ENCODE measurements around the gene OR6C2.
"Not testable (repeated sequence)": the region's sequence is repeated elsewhere in the genome, so short reads cannot be mapped to it uniquely, and the experiment has no call there.

OR6C2 gene

GRCh38 chr12:55448825-55449224 is 4.9 kb downstream of the OR6C2 start:
- Histone ChIP-seq H3K9ac (ENCODE audit: insufficient read length, low read depth) (no peak overlapping the region), H3K4me3 (ENCODE audit: insufficient read length, low read depth) (no peak overlapping the region), H3K4me1 (ENCODE audit: insufficient read depth, insufficient read length) (no peaks in the 10 kb centered on the region), H3K9me3 (ENCODE audit: insufficient read depth, low read length) (no peaks in the 10 kb centered on the region), H3K36me3 (ENCODE audit: insufficient read depth, insufficient read length, low read length) (no peaks in the 10 kb centered on the region), H3K27me3 (ENCODE audit: insufficient read depth, insufficient read length) (no peaks in the 10 kb centered on the region)
- TF ChIP-seq YY1 (IDR thresholded peaks at IDR 0.05; ENCODE audit: insufficient read depth, insufficient read length) (no peak), SUZ12 (IDR thresholded peaks at IDR 0.05; ENCODE audit: extremely low read depth, insufficient read depth, insufficient read length) (no peak), ZNF274 (IDR thresholded peaks at IDR 0.05; ENCODE audit: low read depth, low read length) (no peak)
- DNase-seq (ENCODE audit: low read depth, low spot score): no peak

GRCh38 chr12:55464926-55465325 is 21.1 kb downstream of the OR6C2 start:
- H3K4me1 ChIP-seq (ENCODE audit: insufficient read depth, insufficient read length); H3K9ac ChIP-seq (ENCODE audit: insufficient read length, low read depth); H3K36me3 ChIP-seq (ENCODE audit: insufficient read depth, insufficient read length, low read length); H3K9me3 ChIP-seq (ENCODE audit: insufficient read depth, low read length); DNase-seq (ENCODE audit: low read depth, low spot score); H3K4me3 ChIP-seq (ENCODE audit: insufficient read length, low read depth); H3K27me3 ChIP-seq (ENCODE audit: insufficient read depth, insufficient read length): not testable (repeated sequence)

- Histone ChIP-seq H3K9me3 (ENCODE audit: insufficient read depth, low read length) (no peaks in the 10 kb centered on the region), H3K4me1 (ENCODE audit: insufficient read depth, insufficient read length) (no peaks in the 10 kb centered on the region), H3K36me3 (ENCODE audit: insufficient read depth, insufficient read length, low read length) (no peaks in the 10 kb centered on the region), H3K4me3 (ENCODE audit: insufficient read length, low read depth) (no peak overlapping the region), H3K9ac (ENCODE audit: insufficient read length, low read depth) (no peak overlapping the region), H3K27me3 (ENCODE audit: insufficient read depth, insufficient read length) (no peaks in the 10 kb centered on the region)
- no peak for DNase-seq (ENCODE audit: low read depth, low spot score)
- TF ChIP-seq ZNF274 (IDR thresholded peaks at IDR 0.05; ENCODE audit: low read depth, low read length): no peak
- TF ChIP-seq SUZ12 (IDR thresholded peaks at IDR 0.05; ENCODE audit: extremely low read depth, insufficient read depth, insufficient read length): no peak
- no peak for TF ChIP-seq YY1 (IDR thresholded peaks at IDR 0.05; ENCODE audit: insufficient read depth, insufficient read length)
These were observed 24.0 kb downstream of the OR6C2 start for GRCh38 chr12:55467836-55468235.

- no peak for TF ChIP-seq YY1 (IDR thresholded peaks at IDR 0.05; ENCODE audit: insufficient read depth, insufficient read length)
- Histone ChIP-seq H3K36me3 (ENCODE audit: insufficient read depth, insufficient read length, low read length) (no peaks in the 10 kb centered on the region), H3K9ac (ENCODE audit: insufficient read length, low read depth) (no peak overlapping the region), H3K9me3 (ENCODE audit: insufficient read depth, low read length) (no peaks in the 10 kb centered on the region), H3K4me3 (ENCODE audit: insufficient read length, low read depth) (no peak overlapping the region), H3K4me1 (ENCODE audit: insufficient read depth, insufficient read length) (no peaks in the 10 kb centered on the region), H3K27me3 (ENCODE audit: insufficient read depth, insufficient read length) (no peaks in the 10 kb centered on the region)
- DNase-seq (ENCODE audit: low read depth, low spot score): no peak
These were observed 25.4 kb downstream of the OR6C2 start for GRCh38 chr12:55469291-55469690.

GRCh38 chr12:55470088-55470829 is 26.4 kb downstream of the OR6C2 start, which contains the start of gene OR6C70:
OR6C70 (minus strand) TSS chr12:55470138; CDS start chr12:55470138, 0 bp downstream.
- DNase-seq (ENCODE audit: low read depth, low spot score): no peak
- H3K9ac ChIP-seq (ENCODE audit: insufficient read length, low read depth): no peak within 1 kb of the TSS

GRCh38 chr12:55472264-55472663 is 28.4 kb downstream of the OR6C2 start:
- TF ChIP-seq ZNF274 (IDR thresholded peaks at IDR 0.05; ENCODE audit: low read depth, low read length) (no peak), SUZ12 (IDR thresholded peaks at IDR 0.05; ENCODE audit: extremely low read depth, insufficient read depth, insufficient read length) (no peak)
- no peak for DNase-seq (ENCODE audit: low read depth, low spot score)
- H3K9me3 ChIP-seq (ENCODE audit: insufficient read depth, low read length): no peaks in the 10 kb centered on the region

More at GRCh38 chr12:55470088-55470829, 26.4 kb downstream of the OR6C2 start, which contains the start of gene OR6C70:
- TF ChIP-seq SUZ12 (IDR thresholded peaks at IDR 0.05; ENCODE audit: extremely low read depth, insufficient read depth, insufficient read length) (no peak), ZNF274 (IDR thresholded peaks at IDR 0.05; ENCODE audit: low read depth, low read length) (no peak), YY1 (IDR thresholded peaks at IDR 0.05; ENCODE audit: insufficient read depth, insufficient read length) (no peak)
- Histone ChIP-seq H3K4me1 (ENCODE audit: insufficient read depth, insufficient read length) (no peaks in the 10 kb centered on the region), H3K27me3 (ENCODE audit: insufficient read depth, insufficient read length) (no peaks in the 10 kb centered on the region), H3K36me3 (ENCODE audit: insufficient read depth, insufficient read length, low read length) (no peaks in the 10 kb centered on the region), H3K4me3 (ENCODE audit: insufficient read length, low read depth) (no peak within 1 kb of the TSS), H3K9me3 (ENCODE audit: insufficient read depth, low read length) (no peaks in the 10 kb centered on the region)

GRCh38 chr12:55479136-55479535 is 35.3 kb downstream of the OR6C2 start:
- H3K4me1 ChIP-seq (ENCODE audit: insufficient read depth, insufficient read length); H3K9me3 ChIP-seq (ENCODE audit: insufficient read depth, low read length); H3K4me3 ChIP-seq (ENCODE audit: insufficient read length, low read depth); H3K27me3 ChIP-seq (ENCODE audit: insufficient read depth, insufficient read length); H3K9ac ChIP-seq (ENCODE audit: insufficient read length, low read depth); H3K36me3 ChIP-seq (ENCODE audit: insufficient read depth, insufficient read length, low read length); DNase-seq (ENCODE audit: low read depth, low spot score): not testable (repeated sequence)

More at GRCh38 chr12:55472264-55472663, 28.4 kb downstream of the OR6C2 start:
- Histone ChIP-seq H3K4me3 (ENCODE audit: insufficient read length, low read depth) (no peak overlapping the region), H3K36me3 (ENCODE audit: insufficient read depth, insufficient read length, low read length) (no peaks in the 10 kb centered on the region), H3K4me1 (ENCODE audit: insufficient read depth, insufficient read length) (no peaks in the 10 kb centered on the region), H3K9ac (ENCODE audit: insufficient read length, low read depth) (no peak overlapping the region), H3K27me3 (ENCODE audit: insufficient read depth, insufficient read length) (no peaks in the 10 kb centered on the region)

- H3K36me3 ChIP-seq (ENCODE audit: insufficient read depth, insufficient read length, low read length); H3K4me1 ChIP-seq (ENCODE audit: insufficient read depth, insufficient read length); H3K27me3 ChIP-seq (ENCODE audit: insufficient read depth, insufficient read length); H3K9me3 ChIP-seq (ENCODE audit: insufficient read depth, low read length); DNase-seq (ENCODE audit: low read depth, low spot score); H3K4me3 ChIP-seq (ENCODE audit: insufficient read length, low read depth); H3K9ac ChIP-seq (ENCODE audit: insufficient read length, low read depth): not testable (repeated sequence)
These were observed 40.4 kb downstream of the OR6C2 start for GRCh38 chr12:55484284-55484683.

All from NT2/D1 (cell line).